ENCODE results near the gene SERPINB3. TPM values are rescaled to one million over a fixed set of nuclear protein-coding genes. Genes with fewer than 3 reads are reported as not detected.

The SERPINB3 gene
- total RNA-seq, 2 donors from 2014 or later: not detected

Other genes starting within 250 kb of the SERPINB3 start
- gene VPS4B, start 239.4 kb downstream of the SERPINB3 start, total RNA-seq: 10 to 100 TPM; 21.4 to 28.5 TPM
- not detected for gene SERPINB5, start 184.9 kb downstream of the SERPINB3 start, total RNA-seq
- not detected for gene SERPINB12, start 119.5 kb downstream of the SERPINB3 start, total RNA-seq
- gene SERPINB13, start 74.5 kb downstream of the SERPINB3 start, total RNA-seq: not detected
- gene SERPINB4, start 17.6 kb downstream of the SERPINB3 start, total RNA-seq: not detected
- gene SERPINB11, start 41.1 kb upstream of the SERPINB3 start, total RNA-seq: not detected
- gene SERPINB7, start 113.5 kb upstream of the SERPINB3 start, total RNA-seq: not detected
- gene SERPINB2, start 225.8 kb upstream of the SERPINB3 start, total RNA-seq: under 1 TPM in 1 of 2 donors, not detected in 1; 0.37 TPM
- not detected for gene SERPINB10, start 246.1 kb upstream of the SERPINB3 start, total RNA-seq